GM18520 (cell line): ENCODE data around the gene PKNOX2.

Experiments used
- ATAC-seq: cut with Tn5 transposase; IDR thresholded peaks from one replicate; pipeline ENCODE4 v1.9.1; 2021; ENCODE audit not compliant: unreplicated experiment

PKNOX2 gene

GRCh38 chr11:125257751-125258150 lies 93.2 kb downstream of the PKNOX2 start:
- no peak for ATAC-seq

DNA sequence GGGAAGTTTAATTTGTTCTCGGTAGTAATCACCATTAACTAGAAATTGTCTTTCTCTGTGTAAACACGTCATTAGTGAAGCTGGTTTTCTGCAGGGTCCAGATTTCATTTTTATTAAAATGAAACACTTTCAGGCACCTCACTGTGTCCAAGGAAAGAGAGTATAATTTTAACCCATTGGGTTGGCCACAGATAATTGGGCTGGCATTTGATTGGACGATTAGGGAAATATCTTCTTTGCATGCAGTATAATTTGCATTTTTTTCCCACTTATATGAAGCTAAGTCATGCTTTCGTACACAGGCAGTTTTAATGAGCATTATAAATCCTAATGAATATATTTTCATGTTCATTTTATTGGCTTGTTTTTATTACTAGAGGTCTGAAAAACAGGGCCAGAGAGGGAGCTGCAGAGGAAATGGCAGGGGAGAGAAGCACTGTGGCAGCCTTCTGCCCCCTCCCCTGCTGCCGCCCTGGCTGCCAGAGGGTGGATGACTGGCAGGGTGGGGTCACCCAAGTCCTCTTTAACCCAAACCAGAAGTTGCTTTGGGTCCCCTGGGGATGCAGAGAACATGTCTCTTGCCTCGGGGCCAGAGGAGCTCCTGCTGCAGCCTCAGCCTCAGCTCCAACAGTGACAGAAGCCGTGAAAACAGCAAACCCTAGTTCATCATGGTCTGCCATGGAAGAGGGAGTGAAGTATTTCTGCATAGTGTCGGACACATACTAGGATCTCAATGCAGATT lies 93.9 kb downstream of the PKNOX2 start:
- ATAC-seq, result no peak

- ATAC-seq, result no peak
These were observed 97.0 kb downstream of the PKNOX2 start for GRCh38 chr11:125261588-125261987.

- ATAC-seq, result no peak
These were observed 97.8 kb downstream of the PKNOX2 start for GRCh38 chr11:125262194-125262829.

DNA sequence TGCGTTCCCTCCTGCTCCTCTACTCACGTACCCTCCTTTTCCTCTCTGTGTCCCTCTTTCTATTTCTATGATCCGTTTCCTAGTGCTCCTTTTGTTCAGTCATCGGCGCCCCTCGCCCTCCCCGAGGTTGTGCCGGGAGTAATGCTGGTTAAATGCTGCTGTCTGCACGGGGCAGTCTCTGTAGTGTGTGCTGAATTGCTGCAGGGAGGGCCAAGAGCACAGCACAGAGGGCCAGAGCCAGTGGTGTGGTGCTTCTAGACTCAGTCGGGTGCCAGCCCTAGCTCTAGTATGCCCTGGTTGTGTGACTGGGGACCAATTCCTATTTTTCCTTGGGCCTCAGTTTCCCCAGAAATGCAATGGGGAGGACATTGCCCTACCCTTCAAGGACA lies 98.3 kb downstream of the PKNOX2 start:
- ATAC-seq, result no peak

DNA sequence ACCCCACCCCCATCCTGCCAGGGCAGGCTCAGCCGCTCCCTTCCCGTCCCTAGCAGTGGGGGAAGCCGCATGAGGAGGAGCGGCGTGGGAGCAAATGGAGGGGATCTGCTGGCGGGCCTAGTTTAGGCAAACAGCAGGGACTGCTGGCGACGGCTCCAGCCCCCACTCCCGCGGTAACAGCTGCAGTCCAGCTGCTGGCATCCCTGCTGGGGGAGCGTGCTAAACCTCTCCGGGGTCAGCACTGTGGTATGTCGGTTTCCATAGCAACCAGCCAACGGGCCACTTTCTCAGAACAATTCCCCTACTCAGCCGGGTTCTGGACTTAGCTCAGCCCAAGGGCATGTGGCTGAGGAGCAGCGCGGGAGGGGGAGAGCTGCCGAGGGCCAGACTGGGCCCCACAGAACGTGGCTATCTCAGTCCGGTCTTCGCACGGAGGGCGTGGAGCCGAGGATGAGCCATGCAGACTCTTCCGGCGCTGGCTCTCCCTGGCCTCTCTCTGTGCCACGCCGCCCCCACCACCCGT lies 98.8 kb downstream of the PKNOX2 start:
- no peak for ATAC-seq

DNA sequence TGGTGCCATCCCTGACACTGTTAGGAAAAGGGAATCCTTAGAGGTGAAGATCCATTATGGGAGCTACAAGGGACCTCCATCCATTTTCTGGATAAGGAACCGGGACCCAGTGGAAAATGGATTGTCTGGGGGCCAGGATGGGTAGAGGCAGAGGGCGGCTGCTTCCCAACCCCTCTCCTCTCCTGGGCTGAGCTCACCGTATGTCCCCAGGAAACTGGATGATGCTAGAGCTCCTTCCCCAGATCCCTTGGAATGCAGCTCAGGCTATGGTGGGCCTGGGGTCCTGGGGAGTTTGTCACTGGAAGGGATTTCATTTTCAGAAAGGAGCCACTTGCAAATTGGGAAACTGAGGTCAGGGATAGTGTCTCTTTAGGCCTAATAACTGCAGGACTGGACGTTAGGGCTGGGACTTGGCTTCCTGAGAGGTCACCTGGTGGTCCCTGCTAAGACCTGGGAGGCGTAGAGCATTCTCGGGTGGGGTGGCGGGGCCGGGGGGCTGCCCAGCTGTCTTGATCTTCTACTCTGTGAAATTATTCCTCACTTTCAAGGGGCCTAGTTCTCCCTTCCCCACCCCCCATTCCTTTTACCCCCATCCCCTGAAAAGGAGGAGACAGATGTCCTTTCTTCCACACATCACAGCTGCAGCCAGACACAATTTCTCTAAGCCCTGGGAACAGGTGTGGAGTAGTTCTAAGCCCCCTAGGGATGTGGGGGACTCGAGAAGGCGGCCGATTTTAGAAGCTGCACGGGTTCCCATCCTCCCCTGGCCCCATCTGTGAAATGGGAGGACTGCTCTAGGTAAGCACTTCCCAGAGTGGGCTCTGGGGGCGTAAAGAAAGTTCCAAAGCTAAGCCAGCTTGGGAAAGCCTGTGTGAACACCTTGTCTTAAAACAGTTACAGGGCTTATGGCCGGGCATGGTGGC lies 99.8 kb downstream of the PKNOX2 start:
- ATAC-seq, result no peak

- no peak for ATAC-seq
These were observed 103.0 kb downstream of the PKNOX2 start for GRCh38 chr11:125267548-125267947.

DNA sequence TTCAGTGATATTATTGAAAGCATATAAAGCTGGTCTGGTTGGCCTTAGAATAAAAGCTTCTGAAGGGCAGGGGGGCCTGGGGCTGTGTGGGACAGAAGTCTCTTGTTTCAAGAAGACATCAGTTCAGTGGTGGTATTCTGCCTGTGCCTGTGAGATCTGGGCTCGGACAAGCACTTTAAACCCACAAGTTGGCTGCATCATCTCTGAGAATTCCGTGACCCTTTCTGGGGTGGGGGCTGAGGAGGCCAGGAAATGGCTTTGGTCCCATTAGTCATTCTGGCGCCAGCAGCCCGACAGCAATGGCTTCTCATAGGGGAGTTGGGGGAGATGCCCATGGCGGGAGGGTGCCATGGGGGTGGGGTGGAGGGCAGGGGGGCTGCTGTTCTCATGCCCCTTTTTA lies 104.1 kb downstream of the PKNOX2 start:
- ATAC-seq, result no peak

GRCh38 chr11:125270106-125270505 lies 105.6 kb downstream of the PKNOX2 start:
- ATAC-seq, result no peak

DNA sequence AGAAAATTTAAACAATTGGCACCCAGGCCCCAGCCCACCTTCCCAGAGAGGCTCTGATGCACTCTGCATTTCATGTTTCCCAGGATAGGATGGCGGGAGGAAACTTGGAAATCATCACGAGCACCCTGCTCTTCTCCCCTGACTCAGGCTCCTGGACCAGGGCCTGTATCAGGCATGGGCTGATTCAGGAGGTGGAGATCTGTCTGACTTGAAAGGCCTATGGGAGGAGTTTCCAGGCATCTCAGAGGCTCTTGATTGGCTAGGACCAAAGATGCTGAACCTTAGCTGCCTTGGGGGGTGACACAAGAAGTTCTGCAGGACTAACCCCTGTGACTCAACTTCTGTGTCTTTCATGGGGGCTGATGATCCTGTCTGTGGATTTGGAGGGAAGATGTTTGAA lies 106.2 kb downstream of the PKNOX2 start:
- ATAC-seq, result no peak

GRCh38 chr11:125271483-125272091 lies 107.0 kb downstream of the PKNOX2 start:
- ATAC-seq, result no peak

DNA sequence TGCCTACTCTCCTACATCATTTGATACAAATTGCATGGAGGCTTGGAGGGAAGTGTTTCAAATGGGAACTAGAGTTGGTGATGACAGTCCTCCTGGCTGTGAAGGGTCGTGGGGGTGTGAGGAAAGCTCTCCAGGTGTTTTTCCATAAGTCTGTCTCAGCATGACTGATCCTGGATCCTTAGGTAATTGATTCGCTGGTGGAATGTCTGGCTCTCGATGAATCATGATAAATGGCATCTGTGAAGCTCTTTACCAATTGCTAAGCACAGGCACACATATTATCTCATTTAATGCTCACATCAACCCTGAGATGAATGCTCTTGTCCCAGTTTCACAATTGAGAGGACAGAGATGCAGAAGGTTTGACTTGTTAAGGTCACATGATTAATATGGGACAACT lies 107.5 kb downstream of the PKNOX2 start:
- no peak for ATAC-seq

DNA sequence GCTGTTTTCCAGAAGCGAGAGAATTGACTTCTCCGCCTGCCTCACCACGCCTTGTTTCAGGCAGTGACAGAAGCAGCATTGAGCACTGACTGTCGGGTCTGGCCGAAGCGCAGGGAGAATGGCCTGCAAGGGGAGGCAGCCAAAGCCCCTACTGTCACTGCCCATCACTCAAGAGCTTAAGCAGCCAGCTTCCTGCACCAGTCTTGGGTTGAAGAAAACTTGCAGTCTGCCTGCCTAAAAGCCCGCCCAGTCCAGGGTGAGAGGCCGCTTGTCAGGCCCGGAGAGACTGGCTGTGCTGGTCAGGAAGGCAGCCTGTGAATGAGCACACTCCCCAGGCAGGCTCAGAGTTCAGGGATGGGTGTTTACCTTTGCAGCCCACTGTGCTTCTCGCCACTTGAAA lies 108.3 kb downstream of the PKNOX2 start:
- no peak for ATAC-seq

GRCh38 chr11:125273519-125274000 lies 109.0 kb downstream of the PKNOX2 start:
- ATAC-seq, result no peak

- no peak for ATAC-seq
These were observed 109.8 kb downstream of the PKNOX2 start for GRCh38 chr11:125274309-125274708.

- no peak for ATAC-seq
These were observed 110.2 kb downstream of the PKNOX2 start for GRCh38 chr11:125274774-125275173.

DNA sequence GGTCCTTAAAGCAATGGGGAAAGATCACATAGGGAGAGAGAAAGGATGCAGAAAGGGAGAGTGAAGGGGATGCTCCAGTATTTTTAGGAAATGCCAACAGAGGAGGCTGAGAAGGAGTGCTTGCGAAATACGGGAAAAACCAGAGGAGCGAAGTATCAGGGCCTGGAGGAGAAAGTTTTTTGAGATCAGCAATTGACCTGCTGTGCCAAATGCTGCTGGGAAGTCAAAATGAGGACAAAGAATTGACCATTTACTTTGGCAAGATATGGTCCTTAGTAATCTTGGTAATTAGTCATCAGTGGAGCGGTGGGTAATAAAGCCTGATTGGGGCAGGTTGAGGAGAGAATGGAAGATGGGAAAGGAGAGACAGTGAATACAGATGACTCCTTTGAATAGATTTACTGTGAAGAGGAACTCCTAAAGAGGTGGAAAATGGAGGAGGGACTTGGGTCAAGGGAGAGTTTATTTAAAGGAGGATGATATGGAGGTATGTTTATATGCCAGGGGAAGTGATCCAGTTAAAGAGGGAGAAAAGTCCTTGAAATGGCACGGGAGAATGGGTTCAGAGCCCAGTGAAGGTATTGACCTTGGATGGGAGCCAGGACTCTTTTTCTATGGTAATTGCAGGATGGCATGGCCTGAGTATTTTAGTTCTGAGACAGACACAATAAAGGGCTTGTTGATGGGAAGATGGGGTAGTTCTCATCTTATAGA lies 111.5 kb downstream of the PKNOX2 start:
- ATAC-seq, result no peak

DNA sequence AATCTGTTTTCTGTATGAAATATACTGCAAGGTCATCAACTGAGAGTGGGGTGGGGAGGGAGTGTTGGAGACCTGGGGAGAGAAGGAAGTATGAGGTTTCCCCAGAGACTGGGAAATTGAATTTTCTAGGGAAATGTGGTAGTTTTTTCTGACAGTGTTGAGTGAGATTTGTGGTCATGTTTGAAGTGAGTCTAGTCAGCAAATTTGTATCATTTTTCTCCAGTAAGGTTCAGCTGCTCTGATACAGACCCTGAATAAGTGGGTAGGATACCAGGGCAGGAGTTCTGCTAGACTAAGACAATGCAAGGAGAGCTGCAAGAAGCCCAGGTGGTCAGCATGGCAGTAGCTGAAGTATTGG lies 112.0 kb downstream of the PKNOX2 start:
- no peak for ATAC-seq

DNA sequence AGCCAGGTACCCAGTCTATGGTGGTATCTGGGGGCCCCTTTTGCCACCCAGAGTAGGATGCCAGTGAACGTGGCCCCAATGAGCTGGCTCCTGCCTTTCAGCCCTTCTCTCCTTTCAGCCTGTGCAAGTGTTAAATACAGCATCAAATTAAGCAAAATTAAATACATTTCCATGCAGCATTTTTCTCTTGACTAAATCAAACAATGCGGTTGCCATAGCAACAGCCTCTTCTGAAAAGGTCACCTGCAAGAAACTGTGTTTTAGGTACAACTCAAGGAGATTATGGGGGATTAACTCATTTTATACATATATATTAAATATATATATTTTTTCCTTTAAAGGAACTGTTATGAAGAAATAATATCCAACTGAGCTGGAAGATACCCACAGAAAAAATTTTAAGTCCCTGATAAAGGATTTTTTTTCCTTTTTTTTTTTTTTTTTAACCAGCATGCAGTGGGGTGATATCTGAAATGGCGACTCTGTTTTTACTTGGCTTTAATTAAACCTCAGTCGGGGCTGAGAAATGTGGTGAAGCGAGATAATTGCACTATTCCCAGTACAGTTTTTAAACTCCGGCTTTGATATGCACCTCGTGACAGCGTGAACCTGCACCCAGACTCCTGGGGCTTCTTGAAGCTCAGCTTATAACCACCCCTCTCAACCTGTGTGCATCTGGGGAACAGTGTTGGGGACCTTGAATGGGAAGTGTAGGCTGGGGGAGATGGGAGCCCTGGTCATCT lies 115.3 kb downstream of the PKNOX2 start:
- no peak for ATAC-seq
